ENCODE measurements around the gene VWA8.

The VWA8 gene

GRCh38 chr13:41616151-41616550 is 344.8 kb downstream of the VWA8 start:
- Histone ChIP-seq H3K4me2 (no peak overlapping the region), H3K4me3 (no peak overlapping the region), H3K9me3 (replicated peaks in 1 of 11) (peaks cover 0 to 8% (median 4%) of the 10 kb centered on the region in 11 experiments; a peak in 9 of 22 replicates), H3K9ac (no peak overlapping the region), H3K36me3 (peaks cover 0 to 25% (median 5%) of the 10 kb centered on the region in 11 experiments; a peak in 8 of 22 replicates), H4K20me1 (no peaks in the 10 kb centered on the region), H3K27ac (no peak overlapping the region), H3K4me1 (no peaks in the 10 kb centered on the region), H3K27me3 (no peaks in the 10 kb centered on the region)
- no peak for TF ChIP-seq Cebpa-rat (IDR thresholded peaks at IDR 0.05)

DNA sequence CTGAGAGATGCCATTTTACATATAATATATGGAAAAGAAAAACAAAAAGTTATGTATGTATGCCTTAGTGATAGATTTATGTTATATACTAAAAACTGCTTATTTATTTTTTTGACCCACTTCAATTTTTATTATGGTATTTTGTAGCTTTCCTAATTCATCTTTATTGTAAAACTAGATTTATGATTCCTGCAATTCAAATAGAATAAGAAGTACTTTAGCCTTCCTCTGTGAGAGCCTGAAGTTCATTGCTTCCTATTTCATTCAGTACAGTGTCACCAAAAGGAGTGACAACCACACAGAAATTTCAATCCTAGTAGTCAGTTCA is 345.4 kb downstream of the VWA8 start:
- no peak overlapping the region for H3K27ac ChIP-seq
- peaks cover 0 to 8% (median 4%) of the 10 kb centered on the region in 11 experiments; a peak in 9 of 22 replicates for H3K9me3 ChIP-seq (replicated peaks in 1 of 11)
- H3K4me2 ChIP-seq, result no peak overlapping the region
- no peak for TF ChIP-seq Cebpa-rat (IDR thresholded peaks at IDR 0.05)
- H3K4me3 ChIP-seq, result no peak overlapping the region
- H3K27me3 ChIP-seq, result no peaks in the 10 kb centered on the region
- H3K4me1 ChIP-seq, result no peaks in the 10 kb centered on the region
- H3K36me3 ChIP-seq, result peaks cover 0 to 32% (median 11%) of the 10 kb centered on the region in 11 experiments; a peak in 12 of 22 replicates
- H4K20me1 ChIP-seq, result no peaks in the 10 kb centered on the region
- H3K9ac ChIP-seq, result no peak overlapping the region

GRCh38 chr13:41614671-41615527 is 346.0 kb downstream of the VWA8 start:
- Histone ChIP-seq H3K4me2 (no peak overlapping the region), H3K4me1 (no peaks in the 10 kb centered on the region)
- no peak for TF ChIP-seq Cebpa-rat (IDR thresholded peaks at IDR 0.05)

GRCh38 chr13:41613984-41614661 is 346.8 kb downstream of the VWA8 start:
- Histone ChIP-seq H3K27me3 (no peaks in the 10 kb centered on the region), H3K4me2 (no peak overlapping the region), H3K9ac (no peak overlapping the region), H3K9me3 (replicated peaks in 1 of 11) (peaks cover 0 to 8% (median 4%) of the 10 kb centered on the region in 11 experiments; a peak in 9 of 22 replicates), H3K4me3 (no peak overlapping the region), H4K20me1 (no peaks in the 10 kb centered on the region), H3K4me1 (no peaks in the 10 kb centered on the region), H3K27ac (no peak overlapping the region), H3K36me3 (peaks cover 0 to 40% (median 16%) of the 10 kb centered on the region in 11 experiments; a peak in 13 of 22 replicates)
- no peak for TF ChIP-seq Cebpa-rat (IDR thresholded peaks at IDR 0.05)

More at GRCh38 chr13:41614671-41615527, 346.0 kb downstream of the VWA8 start:
- peaks cover 0 to 8% (median 4%) of the 10 kb centered on the region in 11 experiments; a peak in 9 of 22 replicates for H3K9me3 ChIP-seq (replicated peaks in 1 of 11)
- H3K36me3 ChIP-seq, result peaks cover 0 to 38% (median 16%) of the 10 kb centered on the region in 11 experiments; a peak in 13 of 22 replicates
- no peak overlapping the region for H3K27ac ChIP-seq
- no peaks in the 10 kb centered on the region for H3K27me3 ChIP-seq
- H3K4me3 ChIP-seq, result no peak overlapping the region
- no peak overlapping the region for H3K9ac ChIP-seq
- no peaks in the 10 kb centered on the region for H4K20me1 ChIP-seq

DNA sequence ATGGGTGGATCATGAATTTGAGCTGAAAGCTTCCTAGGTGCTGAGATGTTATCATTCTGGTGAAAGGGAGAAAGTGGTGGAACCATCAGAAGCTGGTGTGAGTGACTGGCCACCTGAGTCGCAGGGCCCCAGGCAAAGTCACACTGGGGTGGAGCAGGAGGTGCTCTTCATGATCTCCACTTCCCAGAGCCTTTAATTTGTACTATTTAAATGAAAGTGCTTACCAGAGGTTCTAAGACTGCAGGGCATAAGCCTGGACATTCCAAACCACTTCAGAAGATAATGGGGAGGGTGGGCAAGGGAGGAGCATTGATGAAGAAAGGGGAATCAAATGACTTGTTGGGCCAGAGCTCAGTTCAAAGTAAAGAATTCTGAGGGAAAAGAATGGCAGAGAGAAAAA is 347.4 kb downstream of the VWA8 start:
- H3K36me3 ChIP-seq, result peaks cover 0 to 47% (median 16%) of the 10 kb centered on the region in 11 experiments; a peak in 13 of 22 replicates
- no peaks in the 10 kb centered on the region for H3K27me3 ChIP-seq
- no peaks in the 10 kb centered on the region for H3K4me1 ChIP-seq
- no peak for TF ChIP-seq Cebpa-rat (IDR thresholded peaks at IDR 0.05)
- H4K20me1 ChIP-seq, result no peaks in the 10 kb centered on the region
- H3K4me3 ChIP-seq, result no peak overlapping the region
- H3K4me2 ChIP-seq, result no peak overlapping the region
- no peak overlapping the region for H3K9ac ChIP-seq
- H3K27ac ChIP-seq, result no peak overlapping the region
- peaks cover 0 to 3% (median 0%) of the 10 kb centered on the region in 11 experiments; a peak in 3 of 22 replicates for H3K9me3 ChIP-seq (replicated peaks in 1 of 11)

DNA sequence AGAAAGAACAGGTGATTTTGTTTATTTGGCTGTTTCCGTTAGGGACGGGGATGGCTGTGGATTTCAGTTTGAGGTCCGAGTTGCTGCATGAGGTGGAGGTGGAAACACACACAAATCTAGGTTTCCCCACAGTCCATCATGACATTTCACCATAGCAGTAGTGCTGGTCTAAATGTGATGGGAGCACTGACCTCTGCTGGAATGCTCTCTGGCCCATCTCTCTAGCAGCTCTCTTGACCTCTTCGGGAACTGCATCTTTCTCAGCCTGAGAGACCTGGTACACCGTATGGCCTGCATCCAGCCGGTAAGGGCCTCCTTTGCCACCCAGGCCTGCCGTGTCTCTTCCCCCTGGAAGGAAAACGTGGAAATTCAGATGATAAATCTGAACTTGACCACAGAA is 349.5 kb downstream of the VWA8 start:
- Histone ChIP-seq H3K4me1 (no peaks in the 10 kb centered on the region), H3K27ac (no peak overlapping the region)

GRCh38 chr13:41610404-41610803 is 350.5 kb downstream of the VWA8 start:
- no peak for TF ChIP-seq Cebpa-rat (IDR thresholded peaks at IDR 0.05)
- H3K4me3 ChIP-seq, result no peak overlapping the region
- no peaks in the 10 kb centered on the region for H3K4me1 ChIP-seq
- H3K4me2 ChIP-seq, result no peak overlapping the region
- no peaks in the 10 kb centered on the region for H3K9me3 ChIP-seq (replicated peaks in 1 of 11)
- no peak overlapping the region for H3K9ac ChIP-seq
- peaks cover 0 to 47% (median 16%) of the 10 kb centered on the region in 11 experiments; a peak in 13 of 22 replicates for H3K36me3 ChIP-seq
- H3K27ac ChIP-seq, result no peak overlapping the region
- H4K20me1 ChIP-seq, result no peaks in the 10 kb centered on the region
- no peaks in the 10 kb centered on the region for H3K27me3 ChIP-seq

More for the DNA sequence above, 349.5 kb downstream of the VWA8 start:
- no peak for TF ChIP-seq Cebpa-rat (IDR thresholded peaks at IDR 0.05)
- no peak overlapping the region for H3K4me2 ChIP-seq
- H3K27me3 ChIP-seq, result no peaks in the 10 kb centered on the region
- no peaks in the 10 kb centered on the region for H4K20me1 ChIP-seq
- peaks cover 0 to 47% (median 16%) of the 10 kb centered on the region in 11 experiments; a peak in 13 of 22 replicates for H3K36me3 ChIP-seq
- H3K4me3 ChIP-seq, result no peak overlapping the region
- H3K9ac ChIP-seq, result no peak overlapping the region
- no peaks in the 10 kb centered on the region for H3K9me3 ChIP-seq (replicated peaks in 1 of 11)

DNA sequence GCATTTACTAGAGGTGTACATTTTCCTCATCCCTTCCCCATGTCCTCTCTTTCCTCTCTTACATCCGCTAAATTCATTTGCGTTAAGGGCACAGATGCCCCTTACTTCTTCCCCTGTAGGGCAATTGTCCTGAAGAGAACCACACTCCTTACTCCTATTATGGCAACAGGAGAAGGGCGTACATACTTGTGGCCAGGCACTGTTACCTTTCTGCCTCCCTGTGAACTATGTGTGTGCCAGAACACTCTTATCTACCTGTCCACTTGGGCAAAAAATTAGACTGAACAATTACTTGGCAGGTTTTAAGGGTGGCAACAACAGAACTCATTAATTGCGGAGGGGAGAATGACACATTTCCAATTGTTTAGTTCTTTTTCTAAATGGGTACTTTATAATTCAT is 351.1 kb downstream of the VWA8 start:
- H3K4me2 ChIP-seq, result no peak overlapping the region
- no peaks in the 10 kb centered on the region for H3K9me3 ChIP-seq (replicated peaks in 1 of 11)
- no peak overlapping the region for H3K4me3 ChIP-seq
- H3K27me3 ChIP-seq, result no peaks in the 10 kb centered on the region
- H3K4me1 ChIP-seq, result no peaks in the 10 kb centered on the region
- H4K20me1 ChIP-seq, result no peaks in the 10 kb centered on the region
- peaks cover 0 to 52% (median 21%) of the 10 kb centered on the region in 11 experiments; a peak in 14 of 22 replicates for H3K36me3 ChIP-seq
- no peak overlapping the region for H3K9ac ChIP-seq
- no peak for TF ChIP-seq Cebpa-rat (IDR thresholded peaks at IDR 0.05)
- no peak overlapping the region for H3K27ac ChIP-seq

GRCh38 chr13:41608839-41609177 is 352.1 kb downstream of the VWA8 start:
- H3K27ac ChIP-seq, result no peak overlapping the region
- no peak overlapping the region for H3K4me3 ChIP-seq
- no peak overlapping the region for H3K9ac ChIP-seq
- TF ChIP-seq Cebpa-rat (IDR thresholded peaks at IDR 0.05), result no peak
- H3K9me3 ChIP-seq (replicated peaks in 1 of 11), result no peaks in the 10 kb centered on the region
- no peaks in the 10 kb centered on the region for H3K4me1 ChIP-seq
- H3K36me3 ChIP-seq, result peaks cover 0 to 49% (median 13%) of the 10 kb centered on the region in 11 experiments; a peak in 13 of 22 replicates
- H3K27me3 ChIP-seq, result no peaks in the 10 kb centered on the region
- H3K4me2 ChIP-seq, result no peak overlapping the region
- no peaks in the 10 kb centered on the region for H4K20me1 ChIP-seq
